Tibial nerve (tissue), 4 donors: ENCODE data around the gene MAGI3. TPM values are rescaled to one million over a fixed set of nuclear protein-coding genes. Genes with fewer than 3 reads are reported as not detected.

Experiments used
- DNase-seq, 2 donors: peaks; one replicate each; pipeline ENCODE4 v3.0.0-alpha.2; 2019; ENCODE audit warnings: low spot score in 2 of 2
- H3K27ac ChIP-seq, 4 donors: fragments of 200-600 bp; sonication (generic) in 3 of 4; one replicate each; pipeline ENCODE4 v1.5.1; 2017 to 2019; ENCODE audit warnings: mild to moderate bottlenecking in 1 of 4
- H3K27me3 ChIP-seq, 2 donors: fragments of 200-600 bp; sonication (generic) in 1 of 2; one replicate each; pipeline versions ENCODE4 v1.5.1 to v1.6.0; 2017 to 2019
- H3K36me3 ChIP-seq, 3 donors: fragments of 200-600 bp; sonication (generic); one replicate each; pipeline ENCODE4 v1.5.1; 2018 to 2019
- H3K4me1 ChIP-seq, 4 donors: fragments of 200-600 bp; sonication (generic) in 3 of 4; one replicate each; pipeline ENCODE4 v1.5.1; 2017 to 2019
- H3K4me3 ChIP-seq, 4 donors: fragments of 200-600 bp; sonication (generic) in 3 of 4; one replicate each; pipeline ENCODE4 v1.5.1; 2017 to 2019; ENCODE audit warnings: mild to moderate bottlenecking in 1 of 4, moderate library complexity in 1 of 4
- H3K9me3 ChIP-seq, 4 donors: fragments of 200-600 bp; sonication (generic) in 3 of 4; one replicate each; pipeline ENCODE4 v1.5.1; 2017 to 2019
- CTCF ChIP-seq, 5 experiments: fragments of 200-600 bp in 3 of 5; fragments of 450-650 bp in 2 of 5; sonication (generic) in 3 of 5; IDR thresholded peaks; one replicate each; pipeline ENCODE4 v1.5.1; 2016 to 2019; ENCODE audit warnings: antibody characterized with exemption in 5 of 5, mild to moderate bottlenecking in 3 of 5, moderate library complexity in 2 of 5
- EP300 ChIP-seq, 2 donors: sonication (generic); formaldehyde crosslinking; IDR thresholded peaks; one replicate each; pipeline ENCODE4 v1.6.1; 2017; ENCODE audit warnings: antibody characterized with exemption in 2 of 2, mild to moderate bottlenecking in 1 of 2
- POLR2A ChIP-seq, 2 donors: fragments of 450-650 bp; IDR thresholded peaks; one replicate each; pipeline ENCODE4 v1.6.1; 2017; ENCODE audit warnings: antibody characterized with exemption in 2 of 2, mild to moderate bottlenecking in 2 of 2, moderate library complexity in 2 of 2
- WGBS, 2 donors: methylation state at CpG; one replicate each; pipeline ENCODE4 v1.1.5; 2018; 5-methylcytosine and 5-hydroxymethylcytosine counted together
- total RNA-seq, 4 donors: library from RNA; depleted of rRNA; stranded (reverse); fragments of >200 nt; gene quantifications; one replicate each; pipeline ENCODE4 v1.1.0, GENCODE V29; 2016

MAGI3 gene
- total RNA-seq, 4 donors from 2014 or later, result 15.7 to 23.3 (median 19.4) TPM

GRCh38 chr1:113605146-113605545, 214.8 kb downstream of the MAGI3 start:
- no peak overlapping the region for H3K4me3 ChIP-seq
- no peak for DNase-seq
- H3K27ac ChIP-seq, result no peak overlapping the region
- H3K36me3 ChIP-seq, result peaks cover 0 to 2% (median 0%) of the 10 kb centered on the region in 3 donors
- no peak for TF ChIP-seq POLR2A (IDR thresholded peaks at IDR 0.05)
- TF ChIP-seq EP300 (IDR thresholded peaks at IDR 0.05), result no peak
- TF ChIP-seq CTCF (IDR thresholded peaks at IDR 0.05), result no peak
- peaks cover 0 to 5% (median 0%) of the 10 kb centered on the region in 4 donors for H3K4me1 ChIP-seq
- no peaks in the 10 kb centered on the region for H3K27me3 ChIP-seq
- H3K9me3 ChIP-seq, result no peaks in the 10 kb centered on the region

GRCh38 chr1:113608399-113608798, 218.1 kb downstream of the MAGI3 start:
- peak overlapping the region in 1 of 4 donors; percentile 7 for H3K27ac ChIP-seq
- no peaks in the 10 kb centered on the region for H3K27me3 ChIP-seq
- H3K36me3 ChIP-seq, result peaks cover 0 to 15% (median 0%) of the 10 kb centered on the region in 3 donors
- 25 to 34% methylated on average over 3 of the region's 3 CpGs for WGBS, 2 donors
- peaks cover 0 to 5% (median 0%) of the 10 kb centered on the region in 4 donors for H3K4me1 ChIP-seq
- TF ChIP-seq POLR2A (IDR thresholded peaks at IDR 0.05) (no peak), CTCF (IDR thresholded peaks at IDR 0.05) (no peak), EP300 (IDR thresholded peaks at IDR 0.05) (no peak)
- H3K9me3 ChIP-seq, result no peaks in the 10 kb centered on the region
- H3K4me3 ChIP-seq, result no peak overlapping the region
- no peak for DNase-seq

- no peak for DNase-seq
- TF ChIP-seq EP300 (IDR thresholded peaks at IDR 0.05) (no peak), CTCF (IDR thresholded peaks at IDR 0.05) (no peak), POLR2A (IDR thresholded peaks at IDR 0.05) (no peak)
- Histone ChIP-seq H3K4me1 (peaks cover 0 to 5% (median 0%) of the 10 kb centered on the region in 4 donors), H3K9me3 (no peaks in the 10 kb centered on the region), H3K36me3 (peaks cover 0 to 15% (median 0%) of the 10 kb centered on the region in 3 donors), H3K27ac (no peak overlapping the region), H3K27me3 (no peaks in the 10 kb centered on the region), H3K4me3 (no peak overlapping the region)
- 97 to 98% methylated on average over 5 of the region's 5 CpGs for WGBS, 2 donors
These were observed 220.1 kb downstream of the MAGI3 start for GRCh38 chr1:113610372-113610771.

GRCh38 chr1:113615425-113615824, 225.1 kb downstream of the MAGI3 start:
- peaks cover 0 to 23% (median 0%) of the 10 kb centered on the region in 3 donors for H3K36me3 ChIP-seq
- H3K4me1 ChIP-seq, result no peaks in the 10 kb centered on the region
- H3K27ac ChIP-seq, result no peak overlapping the region
- TF ChIP-seq POLR2A (IDR thresholded peaks at IDR 0.05) (no peak), EP300 (IDR thresholded peaks at IDR 0.05) (no peak), CTCF (IDR thresholded peaks at IDR 0.05) (no peak)
- no peak overlapping the region for H3K4me3 ChIP-seq
- no peaks in the 10 kb centered on the region for H3K27me3 ChIP-seq
- DNase-seq, result no peak
- no peaks in the 10 kb centered on the region for H3K9me3 ChIP-seq

GRCh38 chr1:113616156-113616555, 225.8 kb downstream of the MAGI3 start:
- H3K9me3 ChIP-seq, result no peaks in the 10 kb centered on the region
- DNase-seq, result no peak
- WGBS, 2 donors, result 75 to 77% methylated on average over 4 of the region's 4 CpGs
- H3K36me3 ChIP-seq, result peaks cover 0 to 23% (median 0%) of the 10 kb centered on the region in 3 donors
- no peak for TF ChIP-seq CTCF (IDR thresholded peaks at IDR 0.05)
- TF ChIP-seq POLR2A (IDR thresholded peaks at IDR 0.05), result no peak
- TF ChIP-seq EP300 (IDR thresholded peaks at IDR 0.05), result no peak
- H3K4me3 ChIP-seq, result no peak overlapping the region
- H3K27me3 ChIP-seq, result no peaks in the 10 kb centered on the region
- no peaks in the 10 kb centered on the region for H3K4me1 ChIP-seq
- H3K27ac ChIP-seq, result no peak overlapping the region
